ENCODE data around the gene NLRX1.

NLRX1 gene

GRCh38 chr11:119173453-119173852, 4.9 kb downstream of the NLRX1 start:
- no peak overlapping the region for H3K4me2 ChIP-seq (ENCODE audit: insufficient read depth, low read length, poor library complexity, severe bottlenecking)
- no peak overlapping the region for H2BK15ac ChIP-seq (ENCODE audit: low read length)
- H3K23ac ChIP-seq (ENCODE audit: low read depth, low read length, poor library complexity), result peak overlapping the region; percentile 65
- no peak overlapping the region for H2AK5ac ChIP-seq (ENCODE audit: low read depth, low read length)
- peak overlapping the region; percentile 14 for H3K9ac ChIP-seq (ENCODE audit: low read depth, low read length, poor library complexity)
- DNase-seq (ENCODE audit: low spot score), result no peak
- no peaks in the 10 kb centered on the region for H3K79me1 ChIP-seq (ENCODE audit: low read depth, low read length)
- no peak overlapping the region for H3K27ac ChIP-seq (replicated peaks; ENCODE audit: low read length)
- peaks cover 0 to 2% of the 10 kb centered on the region in 2 donors for H3K36me3 ChIP-seq (replicated peaks in 1 of 2; ENCODE audit: control insufficient read depth in 2 of 2, insufficient read depth in 2 of 2, low read length in 2 of 2)
- H2BK120ac ChIP-seq (ENCODE audit: low read depth, low read length), result no peak overlapping the region
- H2AFZ ChIP-seq (ENCODE audit: low read length), result no peak overlapping the region
- peaks cover 2 to 10% of the 10 kb centered on the region in 2 donors for H3K4me1 ChIP-seq (ENCODE audit: control insufficient read depth in 2 of 2, insufficient read depth in 1 of 2, low read depth in 1 of 2, low read length in 2 of 2)
- peak overlapping the region; percentile 40 for H3K18ac ChIP-seq (ENCODE audit: low read length)
- WGBS, 2 donors (ENCODE audit: extremely low coverage in 2 of 2, insufficient read length in 2 of 2, insufficient replicate concordance in 1 of 2), result no CpG with 5 or more reads among the region's 21 CpGs
- H3K4ac ChIP-seq (ENCODE audit: low read length), result no peak overlapping the region
- H3K14ac ChIP-seq (ENCODE audit: low read length), result no peak overlapping the region
- no peak overlapping the region for H3K4me3 ChIP-seq (ENCODE audit: low read length in 2 of 2)
- H4K91ac ChIP-seq (ENCODE audit: low read depth, low read length, poor library complexity), result no peak overlapping the region
- no peak overlapping the region for H4K8ac ChIP-seq (ENCODE audit: low read depth, low read length)
- H3K27me3 ChIP-seq (ENCODE audit: control insufficient read depth in 3 of 3, insufficient read depth in 3 of 3, low read depth in 1 of 3, low read length in 3 of 3), result peaks cover 0 to 18% (median 0%) of the 10 kb centered on the region in 3 experiments
- no peak overlapping the region for H2BK12ac ChIP-seq (ENCODE audit: low read length)
- H3K9me3 ChIP-seq (replicated peaks in 1 of 2; ENCODE audit: control insufficient read depth in 2 of 2, insufficient read depth in 1 of 2, low read depth in 1 of 2, low read length in 2 of 2), result no peaks in the 10 kb centered on the region
- no peak overlapping the region for H2BK5ac ChIP-seq (ENCODE audit: low read length)

- no peak overlapping the region for H3K23ac ChIP-seq (ENCODE audit: low read depth, low read length, poor library complexity)
- H3K27me3 ChIP-seq (ENCODE audit: control insufficient read depth in 3 of 3, insufficient read depth in 3 of 3, low read depth in 1 of 3, low read length in 3 of 3), result no peaks in the 10 kb centered on the region
- DNase-seq (ENCODE audit: low spot score), result no peak
- H2AFZ ChIP-seq (ENCODE audit: low read length), result no peak overlapping the region
- no peak overlapping the region for H3K27ac ChIP-seq (replicated peaks; ENCODE audit: low read length)
- H3K9me3 ChIP-seq (replicated peaks in 1 of 2; ENCODE audit: control insufficient read depth in 2 of 2, insufficient read depth in 1 of 2, low read depth in 1 of 2, low read length in 2 of 2), result no peaks in the 10 kb centered on the region
- WGBS, 2 donors (ENCODE audit: extremely low coverage in 2 of 2, insufficient read length in 2 of 2, insufficient replicate concordance in 1 of 2), result no CpG with 5 or more reads among the region's 6 CpGs
- no peak overlapping the region for H2BK15ac ChIP-seq (ENCODE audit: low read length)
- H3K36me3 ChIP-seq (replicated peaks in 1 of 2; ENCODE audit: control insufficient read depth in 2 of 2, insufficient read depth in 2 of 2, low read length in 2 of 2), result peaks cover 0 to 4% of the 10 kb centered on the region in 2 donors
- no peak overlapping the region for H2BK12ac ChIP-seq (ENCODE audit: low read length)
- H3K4me3 ChIP-seq (ENCODE audit: low read length in 2 of 2), result no peak overlapping the region
- H3K9ac ChIP-seq (ENCODE audit: low read depth, low read length, poor library complexity), result no peak overlapping the region
- H4K91ac ChIP-seq (ENCODE audit: low read depth, low read length, poor library complexity), result no peak overlapping the region
- no peak overlapping the region for H4K8ac ChIP-seq (ENCODE audit: low read depth, low read length)
- no peak overlapping the region for H2BK120ac ChIP-seq (ENCODE audit: low read depth, low read length)
- H3K4ac ChIP-seq (ENCODE audit: low read length), result no peak overlapping the region
- H3K14ac ChIP-seq (ENCODE audit: low read length), result no peak overlapping the region
- no peak overlapping the region for H3K4me2 ChIP-seq (ENCODE audit: insufficient read depth, low read length, poor library complexity, severe bottlenecking)
- H3K79me1 ChIP-seq (ENCODE audit: low read depth, low read length), result no peaks in the 10 kb centered on the region
- H3K18ac ChIP-seq (ENCODE audit: low read length), result no peak overlapping the region
- H2BK5ac ChIP-seq (ENCODE audit: low read length), result no peak overlapping the region
- no peak overlapping the region for H2AK5ac ChIP-seq (ENCODE audit: low read depth, low read length)
- peaks cover 0 to 10% of the 10 kb centered on the region in 2 donors for H3K4me1 ChIP-seq (ENCODE audit: control insufficient read depth in 2 of 2, insufficient read depth in 1 of 2, low read depth in 1 of 2, low read length in 2 of 2)
Measured at GRCh38 chr11:119175493-119176077, 7.1 kb downstream of the NLRX1 start.

GRCh38 chr11:119178166-119178680, 9.7 kb downstream of the NLRX1 start:
- no peak overlapping the region for H3K18ac ChIP-seq (ENCODE audit: low read length)

GRCh38 chr11:119179342-119179741, 10.8 kb downstream of the NLRX1 start:
- H3K27me3 ChIP-seq (ENCODE audit: control insufficient read depth in 3 of 3, insufficient read depth in 3 of 3, low read depth in 1 of 3, low read length in 3 of 3), result peaks cover 0 to 11% (median 0%) of the 10 kb centered on the region in 3 experiments
- peaks cover 0 to 10% of the 10 kb centered on the region in 2 donors for H3K4me1 ChIP-seq (ENCODE audit: control insufficient read depth in 2 of 2, insufficient read depth in 1 of 2, low read depth in 1 of 2, low read length in 2 of 2)
- H3K23ac ChIP-seq (ENCODE audit: low read depth, low read length, poor library complexity), result no peak overlapping the region
- no peak overlapping the region for H2AK5ac ChIP-seq (ENCODE audit: low read depth, low read length)
- H3K4me2 ChIP-seq (ENCODE audit: insufficient read depth, low read length, poor library complexity, severe bottlenecking), result no peak overlapping the region
- peaks cover 0 to 9% of the 10 kb centered on the region in 2 donors for H3K36me3 ChIP-seq (replicated peaks in 1 of 2; ENCODE audit: control insufficient read depth in 2 of 2, insufficient read depth in 2 of 2, low read length in 2 of 2)
- H3K4me3 ChIP-seq (ENCODE audit: low read length in 2 of 2), result no peak overlapping the region
- no peak overlapping the region for H3K14ac ChIP-seq (ENCODE audit: low read length)
- no peak overlapping the region for H2AFZ ChIP-seq (ENCODE audit: low read length)
- no peak overlapping the region for H2BK5ac ChIP-seq (ENCODE audit: low read length)
- no peak overlapping the region for H2BK120ac ChIP-seq (ENCODE audit: low read depth, low read length)
- H3K79me1 ChIP-seq (ENCODE audit: low read depth, low read length), result no peaks in the 10 kb centered on the region
- H2BK15ac ChIP-seq (ENCODE audit: low read length), result no peak overlapping the region
- H3K4ac ChIP-seq (ENCODE audit: low read length), result no peak overlapping the region
- no CpG with 5 or more reads among the region's 6 CpGs for WGBS, 2 donors (ENCODE audit: extremely low coverage in 2 of 2, insufficient read length in 2 of 2, insufficient replicate concordance in 1 of 2)
- no peak overlapping the region for H3K27ac ChIP-seq (replicated peaks; ENCODE audit: low read length)
- H3K18ac ChIP-seq (ENCODE audit: low read length), result no peak overlapping the region
- H4K91ac ChIP-seq (ENCODE audit: low read depth, low read length, poor library complexity), result no peak overlapping the region
- no peak overlapping the region for H2BK12ac ChIP-seq (ENCODE audit: low read length)
- H4K8ac ChIP-seq (ENCODE audit: low read depth, low read length), result no peak overlapping the region
- H3K9me3 ChIP-seq (replicated peaks in 1 of 2; ENCODE audit: control insufficient read depth in 2 of 2, insufficient read depth in 1 of 2, low read depth in 1 of 2, low read length in 2 of 2), result no peaks in the 10 kb centered on the region
- no peak overlapping the region for H3K9ac ChIP-seq (ENCODE audit: low read depth, low read length, poor library complexity)
- no peak for DNase-seq (ENCODE audit: low spot score)

More at GRCh38 chr11:119178166-119178680, 9.7 kb downstream of the NLRX1 start:
- no peak overlapping the region for H2BK120ac ChIP-seq (ENCODE audit: low read depth, low read length)
- H2AFZ ChIP-seq (ENCODE audit: low read length), result no peak overlapping the region
- no peak overlapping the region for H3K4me2 ChIP-seq (ENCODE audit: insufficient read depth, low read length, poor library complexity, severe bottlenecking)
- no peak overlapping the region for H2BK15ac ChIP-seq (ENCODE audit: low read length)
- no peak overlapping the region for H3K9ac ChIP-seq (ENCODE audit: low read depth, low read length, poor library complexity)
- no peak overlapping the region for H3K4me3 ChIP-seq (ENCODE audit: low read length in 2 of 2)
- peaks cover 0 to 9% of the 10 kb centered on the region in 2 donors for H3K36me3 ChIP-seq (replicated peaks in 1 of 2; ENCODE audit: control insufficient read depth in 2 of 2, insufficient read depth in 2 of 2, low read length in 2 of 2)
- no peak overlapping the region for H2BK5ac ChIP-seq (ENCODE audit: low read length)
- peaks cover 0 to 6% (median 0%) of the 10 kb centered on the region in 3 experiments for H3K27me3 ChIP-seq (ENCODE audit: control insufficient read depth in 3 of 3, insufficient read depth in 3 of 3, low read depth in 1 of 3, low read length in 3 of 3)
- H2BK12ac ChIP-seq (ENCODE audit: low read length), result no peak overlapping the region
- WGBS, 2 donors (ENCODE audit: extremely low coverage in 2 of 2, insufficient read length in 2 of 2, insufficient replicate concordance in 1 of 2), result no CpG with 5 or more reads among the region's 4 CpGs
- H3K27ac ChIP-seq (replicated peaks; ENCODE audit: low read length), result no peak overlapping the region
- H3K4ac ChIP-seq (ENCODE audit: low read length), result no peak overlapping the region
- H3K9me3 ChIP-seq (replicated peaks in 1 of 2; ENCODE audit: control insufficient read depth in 2 of 2, insufficient read depth in 1 of 2, low read depth in 1 of 2, low read length in 2 of 2), result no peaks in the 10 kb centered on the region
- H3K14ac ChIP-seq (ENCODE audit: low read length), result no peak overlapping the region
- H3K23ac ChIP-seq (ENCODE audit: low read depth, low read length, poor library complexity), result no peak overlapping the region
- no peak for DNase-seq (ENCODE audit: low spot score)
- no peak overlapping the region for H2AK5ac ChIP-seq (ENCODE audit: low read depth, low read length)
- no peaks in the 10 kb centered on the region for H3K79me1 ChIP-seq (ENCODE audit: low read depth, low read length)
- no peak overlapping the region for H4K8ac ChIP-seq (ENCODE audit: low read depth, low read length)
- peaks cover 0 to 10% of the 10 kb centered on the region in 2 donors for H3K4me1 ChIP-seq (ENCODE audit: control insufficient read depth in 2 of 2, insufficient read depth in 1 of 2, low read depth in 1 of 2, low read length in 2 of 2)
- H4K91ac ChIP-seq (ENCODE audit: low read depth, low read length, poor library complexity), result no peak overlapping the region
